ENCODE results near the gene LPP.

LPP gene

GRCh38 chr3:188253123-188253793 is 99.3 kb downstream of the LPP start:
- DNase-seq (ENCODE audit: low spot score): no peak

- DNase-seq (ENCODE audit: low spot score): no peak
These were observed 100.0 kb downstream of the LPP start for GRCh38 chr3:188253800-188254452.

- DNase-seq (ENCODE audit: low spot score): no peak
These were observed 100.6 kb downstream of the LPP start for GRCh38 chr3:188254520-188255070.

- no peak for DNase-seq (ENCODE audit: low spot score)
These were observed 101.2 kb downstream of the LPP start for GRCh38 chr3:188255190-188255589.

GRCh38 chr3:188256758-188257157 is 102.8 kb downstream of the LPP start:
- no peak for DNase-seq (ENCODE audit: low spot score)

GRCh38 chr3:188257384-188258026 is 103.5 kb downstream of the LPP start:
- no peak for DNase-seq (ENCODE audit: low spot score)

GRCh38 chr3:188259191-188259590 is 105.2 kb downstream of the LPP start:
- DNase-seq (ENCODE audit: low spot score): no peak

- DNase-seq (ENCODE audit: low spot score): no peak
These were observed 105.6 kb downstream of the LPP start for GRCh38 chr3:188259596-188259995.

GRCh38 chr3:188261011-188261410 is 107.1 kb downstream of the LPP start:
- no peak for DNase-seq (ENCODE audit: low spot score)

GRCh38 chr3:188262488-188262887 is 108.5 kb downstream of the LPP start:
- no peak for DNase-seq (ENCODE audit: low spot score)

GRCh38 chr3:188262913-188263683 is 109.1 kb downstream of the LPP start:
- DNase-seq (ENCODE audit: low spot score): peak; percentile 80

GRCh38 chr3:188264226-188265207 is 110.6 kb downstream of the LPP start:
- DNase-seq (ENCODE audit: low spot score): no peak

GRCh38 chr3:188266562-188267274 is 112.8 kb downstream of the LPP start:
- no peak for DNase-seq (ENCODE audit: low spot score)

GRCh38 chr3:188267790-188268335 is 113.9 kb downstream of the LPP start:
- DNase-seq (ENCODE audit: low spot score): no peak

- DNase-seq (ENCODE audit: low spot score): no peak
These were observed 114.4 kb downstream of the LPP start for GRCh38 chr3:188268336-188268735.

GRCh38 chr3:188269040-188269439 is 115.1 kb downstream of the LPP start:
- DNase-seq (ENCODE audit: low spot score): no peak

- DNase-seq (ENCODE audit: low spot score): no peak
These were observed 116.5 kb downstream of the LPP start for GRCh38 chr3:188270423-188270972.

- no peak for DNase-seq (ENCODE audit: low spot score)
These were observed 117.4 kb downstream of the LPP start for GRCh38 chr3:188271226-188271914.

All from putamen (tissue), 1 donor.